CD8-positive, alpha-beta memory T cell (primary cell): ENCODE measurements around the gene C2CD4D. TPM values are rescaled to one million over a fixed set of nuclear protein-coding genes. Genes with fewer than 3 reads are reported as not detected.

Experiments
- CTCF ChIA-PET: fragments of 350-600 bp; sonication (Branson Sonifier 250); formaldehyde crosslinking; loops from one replicate; lab custom pipeline; 2021; ENCODE audit warnings: antibody characterized with exemption; lab: Charles Lee
- POLR2A ChIA-PET: fragments of 350-600 bp; sonication (Branson Sonifier 250); formaldehyde crosslinking; loops from one replicate; lab custom pipeline; 2021; ENCODE audit warnings: antibody characterized with exemption; lab: Charles Lee
- DNase-seq, 5 donors: peaks; one replicate each; pipeline versions ENCODE4 v3.0.0 to v3.0.0-alpha.2; 2020 to 2022; ENCODE audit warnings: mixed read lengths in 1 of 5
- H3K27ac ChIP-seq: one replicate; pipeline ENCODE4 v1.7.0; 2013; ENCODE audit warnings: low read depth, mild to moderate bottlenecking, low read length, moderate library complexity
- H3K27me3 ChIP-seq: 2 replicates; pipeline ENCODE4 v1.7.0; 2013; ENCODE audit warnings: low read length, mild to moderate bottlenecking; ENCODE audit not compliant: insufficient read depth, poor library complexity, severe bottlenecking
- H3K36me3 ChIP-seq: 2 replicates; pipeline ENCODE4 v1.7.0; 2013; ENCODE audit warnings: mild to moderate bottlenecking, low read length, moderate library complexity; ENCODE audit not compliant: insufficient read depth
- H3K4me1 ChIP-seq: 2 replicates; pipeline ENCODE4 v1.7.0; 2013; ENCODE audit warnings: mild to moderate bottlenecking, low read length, moderate library complexity; ENCODE audit not compliant: insufficient read depth
- H3K4me3 ChIP-seq: 2 replicates; pipeline ENCODE4 v1.7.0; 2013; ENCODE audit warnings: mild to moderate bottlenecking, low read length
- H3K9me3 ChIP-seq: 2 replicates; pipeline ENCODE4 v1.7.0; 2013; ENCODE audit warnings: mild to moderate bottlenecking, low read length
- H3K27ac Mint-ChIP-seq, 8 donors: one replicate each; pipeline ENCODE4 v1.8.0; 2020 to 2021; ENCODE audit warnings: mixed read lengths in 8 of 8, mild to moderate bottlenecking in 6 of 8, inconsistent platforms in 3 of 8, moderate library complexity in 3 of 8
- H3K27me3 Mint-ChIP-seq, 2 donors: one replicate each; pipeline ENCODE4 v1.8.0; 2020 to 2021; ENCODE audit warnings: mixed read lengths in 2 of 2, mild to moderate bottlenecking in 1 of 2, moderate library complexity in 1 of 2
- H3K36me3 Mint-ChIP-seq, 3 donors: one replicate each; pipeline ENCODE4 v1.8.0; 2020 to 2021; ENCODE audit warnings: mixed read lengths in 3 of 3, inconsistent platforms in 1 of 3, mild to moderate bottlenecking in 1 of 3
- H3K4me1 Mint-ChIP-seq, 3 donors: one replicate each; pipeline ENCODE4 v1.8.0; 2020 to 2021; ENCODE audit warnings: mixed read lengths in 3 of 3, inconsistent platforms in 1 of 3, mild to moderate bottlenecking in 1 of 3
- H3K4me3 Mint-ChIP-seq, 7 donors: one replicate each; pipeline ENCODE4 v1.8.0; 2020 to 2021; ENCODE audit warnings: mixed read lengths in 7 of 7, mild to moderate bottlenecking in 6 of 7, moderate library complexity in 4 of 7, inconsistent platforms in 2 of 7
- H3K9me3 Mint-ChIP-seq, 5 donors: one replicate each; pipeline ENCODE4 v1.8.0; 2020 to 2022; ENCODE audit warnings: mixed read lengths in 5 of 5, mild to moderate bottlenecking in 3 of 5, moderate library complexity in 2 of 5, inconsistent platforms in 1 of 5
- polyA plus RNA-seq: library from polyadenylated mRNA; unstranded; fragments of 300-500 nt; fragmentation: Illumina TruSeq; gene quantifications from one replicate; pipeline ENCODE4 v1.2.3, GENCODE V29; 2021
- total RNA-seq, 2 experiments: library from RNA; stranded (reverse); gene quantifications; one replicate each; pipeline ENCODE4 v1.2.3, GENCODE V29; 2021

Gene C2CD4D
- total and polyA plus RNA-seq, 3 experiments from 2014 or later = 1.9 to 3.7 (median 2.0) TPM

- POLR2A ChIA-PET = no interaction called here
- peaks cover 0 to 4% (median 1%) of the 10 kb centered on the region in 3 donors for H3K4me1 Mint-ChIP-seq
- H3K36me3 Mint-ChIP-seq = peaks cover 0 to 5% (median 2%) of the 10 kb centered on the region in 3 donors
- H3K4me3 Mint-ChIP-seq = no peak overlapping the region
- H3K27ac ChIP-seq = no peak overlapping the region
- no peaks in the 10 kb centered on the region for H3K4me1 ChIP-seq
- H3K27me3 Mint-ChIP-seq = peaks cover 2 to 8% of the 10 kb centered on the region in 2 donors
- DNase-seq = no peak
- H3K27me3 ChIP-seq = no peaks in the 10 kb centered on the region
- H3K27ac Mint-ChIP-seq = peak overlapping the region in 1 of 8 donors; percentile 27
- no peaks in the 10 kb centered on the region for H3K9me3 Mint-ChIP-seq
- CTCF ChIA-PET = no interaction called here
- no peaks in the 10 kb centered on the region for H3K9me3 ChIP-seq
- no peak overlapping the region for H3K4me3 ChIP-seq
- no peaks in the 10 kb centered on the region for H3K36me3 ChIP-seq
Measured at GRCh38 chr1:151867765-151868411, 28.3 kb upstream of the C2CD4D start.

GRCh38 chr1:151867321-151867720 is 27.7 kb upstream of the C2CD4D start:
- Mint-ChIP-seq H3K9me3 (no peaks in the 10 kb centered on the region), H3K27ac (no peak overlapping the region), H3K27me3 (peaks cover 4 to 12% of the 10 kb centered on the region in 2 donors), H3K4me1 (peaks cover 0 to 4% (median 1%) of the 10 kb centered on the region in 3 donors), H3K36me3 (peaks cover 0 to 2% (median 2%) of the 10 kb centered on the region in 3 donors), H3K4me3 (no peak overlapping the region)
- Histone ChIP-seq H3K27me3 (no peaks in the 10 kb centered on the region), H3K4me3 (no peak overlapping the region), H3K4me1 (no peaks in the 10 kb centered on the region), H3K9me3 (no peaks in the 10 kb centered on the region), H3K27ac (no peak overlapping the region), H3K36me3 (no peaks in the 10 kb centered on the region)
- ChIA-PET POLR2A (no interaction called here), CTCF (no interaction called here)
- no peak for DNase-seq

GRCh38 chr1:151864411-151864810 is 24.8 kb upstream of the C2CD4D start:
- Histone ChIP-seq H3K4me3 (no peak overlapping the region), H3K27ac (no peak overlapping the region), H3K9me3 (no peaks in the 10 kb centered on the region), H3K36me3 (no peaks in the 10 kb centered on the region), H3K27me3 (no peaks in the 10 kb centered on the region), H3K4me1 (no peaks in the 10 kb centered on the region)
- CTCF ChIA-PET = no interaction called here
- Mint-ChIP-seq H3K9me3 (no peaks in the 10 kb centered on the region), H3K27me3 (peaks cover 4 to 12% of the 10 kb centered on the region in 2 donors), H3K36me3 (no peaks in the 10 kb centered on the region), H3K4me3 (no peak overlapping the region), H3K27ac (no peak overlapping the region), H3K4me1 (peaks cover 0 to 4% (median 1%) of the 10 kb centered on the region in 3 donors)
- POLR2A ChIA-PET = no interaction called here
- no peak for DNase-seq

GRCh38 chr1:151862604-151863003 is 23.0 kb upstream of the C2CD4D start:
- H3K36me3 Mint-ChIP-seq = no peaks in the 10 kb centered on the region

GRCh38 chr1:151860504-151861187 is 21.0 kb upstream of the C2CD4D start:
- Histone ChIP-seq H3K9me3 (no peaks in the 10 kb centered on the region), H3K36me3 (no peaks in the 10 kb centered on the region), H3K27ac (no peak overlapping the region), H3K4me1 (no peaks in the 10 kb centered on the region), H3K4me3 (no peak overlapping the region), H3K27me3 (no peaks in the 10 kb centered on the region)
- CTCF ChIA-PET = no interaction called here
- peaks cover 4 to 7% of the 10 kb centered on the region in 2 donors for H3K27me3 Mint-ChIP-seq
- no peaks in the 10 kb centered on the region for H3K4me1 Mint-ChIP-seq
- H3K36me3 Mint-ChIP-seq = no peaks in the 10 kb centered on the region
- DNase-seq = no peak
- H3K27ac Mint-ChIP-seq = peak overlapping the region in 1 of 8 donors; percentile 43
- POLR2A ChIA-PET = no interaction called here
- no peak overlapping the region for H3K4me3 Mint-ChIP-seq
- no peaks in the 10 kb centered on the region for H3K9me3 Mint-ChIP-seq

More at GRCh38 chr1:151862604-151863003, 23.0 kb upstream of the C2CD4D start:
- Histone ChIP-seq H3K9me3 (no peaks in the 10 kb centered on the region), H3K36me3 (no peaks in the 10 kb centered on the region), H3K4me1 (no peaks in the 10 kb centered on the region), H3K27ac (no peak overlapping the region), H3K4me3 (no peak overlapping the region), H3K27me3 (no peaks in the 10 kb centered on the region)
- CTCF ChIA-PET = no interaction called here
- H3K4me1 Mint-ChIP-seq = no peaks in the 10 kb centered on the region
- H3K27me3 Mint-ChIP-seq = peaks cover 4 to 9% of the 10 kb centered on the region in 2 donors
- DNase-seq = no peak
- POLR2A ChIA-PET = no interaction called here
- no peaks in the 10 kb centered on the region for H3K9me3 Mint-ChIP-seq
- peak overlapping the region in 1 of 8 donors; percentile 23 for H3K27ac Mint-ChIP-seq
- no peak overlapping the region for H3K4me3 Mint-ChIP-seq

- H3K9me3 ChIP-seq = no peaks in the 10 kb centered on the region
- no peaks in the 10 kb centered on the region for H3K36me3 ChIP-seq
- no peaks in the 10 kb centered on the region for H3K4me1 ChIP-seq
- H3K27ac Mint-ChIP-seq = peak overlapping the region in 3 of 8 donors; percentile 42 to 63 (median 55)
- no peak overlapping the region for H3K4me3 Mint-ChIP-seq
- no peaks in the 10 kb centered on the region for H3K27me3 ChIP-seq
- H3K27ac ChIP-seq = no peak overlapping the region
- ChIA-PET POLR2A (no interaction called here), CTCF (no interaction called here)
- DNase-seq = no peak
- no peak overlapping the region for H3K4me3 ChIP-seq
- no peaks in the 10 kb centered on the region for H3K4me1 Mint-ChIP-seq
- no peaks in the 10 kb centered on the region for H3K9me3 Mint-ChIP-seq
- no peaks in the 10 kb centered on the region for H3K36me3 Mint-ChIP-seq
- peaks cover 3 to 4% of the 10 kb centered on the region in 2 donors for H3K27me3 Mint-ChIP-seq
Measured at GRCh38 chr1:151859891-151860293, 20.3 kb upstream of the C2CD4D start.

- Mint-ChIP-seq H3K4me1 (no peaks in the 10 kb centered on the region), H3K36me3 (no peaks in the 10 kb centered on the region), H3K4me3 (no peak overlapping the region), H3K9me3 (no peaks in the 10 kb centered on the region), H3K27ac (no peak overlapping the region), H3K27me3 (peaks cover 2 to 3% of the 10 kb centered on the region in 2 donors)
- H3K4me1 ChIP-seq = no peaks in the 10 kb centered on the region
- H3K9me3 ChIP-seq = no peaks in the 10 kb centered on the region
- H3K4me3 ChIP-seq = no peak overlapping the region
- ChIA-PET POLR2A (no interaction called here), CTCF (no interaction called here)
- H3K36me3 ChIP-seq = no peaks in the 10 kb centered on the region
- H3K27me3 ChIP-seq = no peaks in the 10 kb centered on the region
- DNase-seq = no peak
- no peak overlapping the region for H3K27ac ChIP-seq
Measured at GRCh38 chr1:151858886-151859665, 19.5 kb upstream of the C2CD4D start.
